BJ (cell line): ENCODE results near the gene DAD1. TPM values are rescaled to one million over a fixed set of nuclear protein-coding genes. Genes with fewer than 3 reads are reported as not detected.

Source experiments
- CTCF ChIA-PET: fragments of 350-600 bp; formaldehyde crosslinking; extraction: SDS; loops from one replicate; lab custom pipeline; 2021; ENCODE audit warnings: antibody characterized with exemption, inconsistent platforms; lab: Yijun Ruan, JAX
- POLR2A ChIA-PET: fragments of 300-600 bp; sonication (Branson Sonifier 250); formaldehyde crosslinking; extraction: SDS; loops from one replicate; lab custom pipeline; 2021; ENCODE audit warnings: antibody characterized with exemption; lab: Charles Lee
- DNase-seq: peaks from one replicate; pipeline ENCODE4 v3.0.0-alpha.2; 2011; ENCODE audit warnings: low read depth
- H3K27me3 ChIP-seq: 2 replicates; pipeline ENCODE4 v1.6.0; 2011; ENCODE audit warnings: low read length; ENCODE audit not compliant: control insufficient read depth, insufficient read depth
- H3K36me3 ChIP-seq: 2 replicates; pipeline ENCODE4 v1.5.1; 2011; ENCODE audit warnings: low read length; ENCODE audit not compliant: control insufficient read depth, insufficient read depth
- H3K4me3 ChIP-seq: 2 replicates; pipeline ENCODE4 v1.5.1; 2011; ENCODE audit warnings: low read depth, mild to moderate bottlenecking, control low read depth, low read length
- CTCF ChIP-seq: IDR thresholded peaks from 2 replicates; pipeline ENCODE4 v1.5.1; 2011; ENCODE audit warnings: low read depth, mild to moderate bottlenecking, control low read depth, inconsistent platforms, low read length, moderate library complexity; ENCODE audit not compliant: insufficient read depth
- polyA plus RNA-seq: library from polyadenylated mRNA; depleted of rRNA; stranded (reverse); fragments of >200 nt; gene quantifications from 2 replicates; pipeline ENCODE4 v1.2.3, GENCODE V29; 2011

The DAD1 gene
- polyA plus RNA-seq, 1 experiment = 383 TPM

- TF ChIP-seq CTCF = no peak
- no peaks in the 10 kb centered on the region for H3K36me3 ChIP-seq
- ChIA-PET CTCF (interaction anchor here (1.1 to 3.4 kb wide), 4 partner anchors 10 to 300 kb away, joined by 3 to 9 read pairs (median 4); no protein-coding TSS in a partner anchor), POLR2A (no interaction called here)
- H3K4me3 ChIP-seq = no peak overlapping the region
- DNase-seq = no peak
- H3K27me3 ChIP-seq = no peaks in the 10 kb centered on the region
Observed at GRCh38 chr14:22552827-22553076, 36.3 kb downstream of the DAD1 start.

- Histone ChIP-seq H3K4me3 (no peak overlapping the region), H3K27me3 (no peaks in the 10 kb centered on the region), H3K36me3 (no peaks in the 10 kb centered on the region)
- POLR2A ChIA-PET = no interaction called here
- CTCF ChIA-PET = interaction anchor here (1.1 to 3.4 kb wide), 6 partner anchors 9 to 302 kb away, joined by 3 to 9 read pairs (median 4); no protein-coding TSS in a partner anchor
- no peak for TF ChIP-seq CTCF
- no peak for DNase-seq
Observed at GRCh38 chr14:22552001-22552826, 36.8 kb downstream of the DAD1 start.

GRCh38 chr14:22551605-22551997 lies 37.4 kb downstream of the DAD1 start:
- no peaks in the 10 kb centered on the region for H3K36me3 ChIP-seq
- ChIA-PET CTCF (interaction anchor here (1.1 to 3.4 kb wide), 5 partner anchors 9 to 303 kb away, joined by 3 to 9 read pairs (median 3); no protein-coding TSS in a partner anchor), POLR2A (no interaction called here)
- H3K27me3 ChIP-seq = no peaks in the 10 kb centered on the region
- H3K4me3 ChIP-seq = no peak overlapping the region
- no peak for TF ChIP-seq CTCF
- DNase-seq = no peak

- TF ChIP-seq CTCF = no peak
- ChIA-PET POLR2A (no interaction called here), CTCF (interaction anchor here (0.9 to 3.4 kb wide), 7 partner anchors 9 to 1531 kb away, joined by 3 to 9 read pairs (median 3); no protein-coding TSS in a partner anchor)
- Histone ChIP-seq H3K36me3 (no peaks in the 10 kb centered on the region), H3K27me3 (no peaks in the 10 kb centered on the region), H3K4me3 (no peak overlapping the region)
- DNase-seq = no peak
Observed at GRCh38 chr14:22549981-22550673, 38.9 kb downstream of the DAD1 start.

GRCh38 chr14:22549324-22549962 lies 39.6 kb downstream of the DAD1 start:
- Histone ChIP-seq H3K36me3 (no peaks in the 10 kb centered on the region), H3K4me3 (no peak overlapping the region), H3K27me3 (no peaks in the 10 kb centered on the region)
- TF ChIP-seq CTCF = no peak
- no peak for DNase-seq
- ChIA-PET POLR2A (no interaction called here), CTCF (interaction anchor here (0.9 to 1.6 kb wide), 3 partner anchors 157 to 1532 kb away, joined by 3 read pairs; no protein-coding TSS in a partner anchor)
